ENCODE measurements around the gene PPP1R1B.

- TF ChIP-seq CTCF (IDR thresholded peaks at IDR 0.05; ENCODE audit: low read length) (no peak), EZH2 (optimal IDR thresholded peaks at IDR 0.05; ENCODE audit: low read depth, low read length) (no peak), EZH2phosphoT487 (IDR thresholded peaks at IDR 0.05; ENCODE audit: low read length) (no peak)
These were observed 35.2 kb downstream of the PPP1R1B start for GRCh38 chr17:39661744-39662541.

Measured in MM.1S (cell line).